G401.6 (cell line): ENCODE measurements around the gene TP53I13.
"Not testable (repeated sequence)": the region's sequence is repeated elsewhere in the genome, so short reads cannot be mapped to it uniquely, and the experiment has no call there.

Experiments
- FAIRE-seq: peaks from 2 replicates; lab custom pipeline; 2012; peaks lifted over from hg19 to GRCh38; lab: Jason Lieb, UNC

TP53I13 gene

GRCh38 chr17:29568331-29569244 is at the start of gene TP53I13:
Gene TP53I13, plus strand, starts transcription at chr17:29568701. Its CDS starts 58 bp downstream, at chr17:29568759.
- FAIRE-seq = no peak

GRCh38 chr17:29524692-29525091 is 43.8 kb upstream of the TP53I13 start:
- no peak for FAIRE-seq

- no peak for FAIRE-seq
Measured at GRCh38 chr17:29526322-29526721, 42.2 kb upstream of the TP53I13 start.

GRCh38 chr17:29533976-29534375 is 34.5 kb upstream of the TP53I13 start:
- FAIRE-seq = no peak

GRCh38 chr17:29544066-29544465 is 24.4 kb upstream of the TP53I13 start:
- FAIRE-seq = no peak

- FAIRE-seq = no peak
Measured at GRCh38 chr17:29546085-29546484, 22.4 kb upstream of the TP53I13 start.

- no peak for FAIRE-seq
Measured at GRCh38 chr17:29546830-29547229, 21.7 kb upstream of the TP53I13 start.

GRCh38 chr17:29549177-29549923 is 19.2 kb upstream of the TP53I13 start:
- no peak for FAIRE-seq

- no peak for FAIRE-seq
Measured at GRCh38 chr17:29555840-29556239, 12.7 kb upstream of the TP53I13 start.

GRCh38 chr17:29557085-29557738 is 11.3 kb upstream of the TP53I13 start:
- no peak for FAIRE-seq

- FAIRE-seq = no peak
Measured at GRCh38 chr17:29557739-29558116, 10.8 kb upstream of the TP53I13 start.

- FAIRE-seq = not testable (repeated sequence)
Measured at GRCh38 chr17:29558139-29558538, 10.4 kb upstream of the TP53I13 start.

GRCh38 chr17:29559640-29560039 is 8.9 kb upstream of the TP53I13 start:
- FAIRE-seq = no peak

- no peak for FAIRE-seq
Measured at GRCh38 chr17:29560316-29560715, 8.2 kb upstream of the TP53I13 start.

GRCh38 chr17:29561554-29562517 is 6.7 kb upstream of the TP53I13 start:
- no peak for FAIRE-seq

- no peak for FAIRE-seq
Measured at GRCh38 chr17:29562615-29563014, 5.9 kb upstream of the TP53I13 start.

GRCh38 chr17:29563816-29564215 is 4.7 kb upstream of the TP53I13 start:
- FAIRE-seq = no peak

GRCh38 chr17:29565643-29566472 is 2.6 kb upstream of the TP53I13 start:
- FAIRE-seq = no peak

GRCh38 chr17:29566473-29567303 is 1.8 kb upstream of the TP53I13 start, which contains the start of gene ABHD15:
Gene ABHD15, minus strand, starts transcription at chr17:29567037. Its CDS starts 71 bp downstream, at chr17:29566966.
- FAIRE-seq = no peak

GRCh38 chr17:29567304-29567553 is 1.3 kb upstream of the TP53I13 start:
- no peak for FAIRE-seq
